RWPE2 (cell line): ENCODE results near the gene DHRS3.

Experiments
- ATAC-seq: fragments of 200-7000 bp; cut with Tn5 transposase; 3 replicates; pipeline ENCODE4 v1.9.1; 2021; ENCODE audit warnings: low read depth
- DNase-seq: peaks from one replicate; pipeline ENCODE4 v3.0.0-alpha.2; 2020; ENCODE audit warnings: low spot score
- H3K27ac ChIP-seq: fragments of 450-650 bp; 2 replicates; pipeline ENCODE4 v1.5.1; 2017; ENCODE audit warnings: mild to moderate bottlenecking; ENCODE audit not compliant: poor library complexity, severe bottlenecking
- H3K27me3 ChIP-seq: fragments of 250-450 bp; sonication (Bioruptor Pico); 2 replicates; pipeline ENCODE4 v1.5.1; 2021; ENCODE audit warnings: mild to moderate bottlenecking, moderate library complexity; ENCODE audit not compliant: insufficient read depth, poor library complexity, severe bottlenecking
- H3K36me3 ChIP-seq: fragments of 250-450 bp; sonication (Bioruptor Pico); 2 replicates; pipeline ENCODE4 v1.5.1; 2020; ENCODE audit warnings: low read depth, mild to moderate bottlenecking, moderate library complexity
- H3K4me1 ChIP-seq: fragments of 250-450 bp; sonication (Bioruptor Pico); 2 replicates; pipeline ENCODE4 v1.5.1; 2021; ENCODE audit warnings: mild to moderate bottlenecking, moderate library complexity; ENCODE audit not compliant: insufficient read depth, poor library complexity, severe bottlenecking
- H3K4me3 ChIP-seq: fragments of 250-450 bp; sonication (Bioruptor Pico); 2 replicates; pipeline ENCODE4 v1.5.1; 2021; ENCODE audit warnings: mild to moderate bottlenecking, moderate library complexity; ENCODE audit not compliant: severe bottlenecking
- H3K9me3 ChIP-seq: fragments of 250-450 bp; sonication (Bioruptor Pico); 2 replicates; pipeline ENCODE4 v1.5.1; 2021; ENCODE audit warnings: mild to moderate bottlenecking, moderate library complexity; ENCODE audit not compliant: severe bottlenecking
- CTCF ChIP-seq: fragments of 450-650 bp; IDR thresholded peaks from one replicate; pipeline ENCODE4 v1.5.1; 2017; ENCODE audit warnings: mild to moderate bottlenecking, moderate library complexity; ENCODE audit not compliant: poor library complexity, severe bottlenecking

Gene DHRS3

GRCh38 chr1:12568009-12568767, 49.8 kb downstream of the DHRS3 start:
- DNase-seq = no peak
- H3K36me3 ChIP-seq = peaks cover 12% of the 10 kb centered on the region
- no peak for TF ChIP-seq CTCF
- no peak for ATAC-seq
- H3K27me3 ChIP-seq = no peaks in the 10 kb centered on the region
- H3K27ac ChIP-seq = no peak overlapping the region
- peaks cover 11% of the 10 kb centered on the region for H3K9me3 ChIP-seq
- H3K4me3 ChIP-seq = no peak overlapping the region
- no peaks in the 10 kb centered on the region for H3K4me1 ChIP-seq

GRCh38 chr1:12567288-12567819, 50.7 kb downstream of the DHRS3 start:
- H3K9me3 ChIP-seq = peaks cover 14% of the 10 kb centered on the region
- peaks cover 9% of the 10 kb centered on the region for H3K36me3 ChIP-seq
- H3K27ac ChIP-seq = no peak overlapping the region
- DNase-seq = no peak
- H3K4me3 ChIP-seq = no peak overlapping the region
- no peaks in the 10 kb centered on the region for H3K27me3 ChIP-seq
- no peaks in the 10 kb centered on the region for H3K4me1 ChIP-seq
- ATAC-seq = no peak
- TF ChIP-seq CTCF = no peak

GRCh38 chr1:12566484-12567287, 51.3 kb downstream of the DHRS3 start:
- no peaks in the 10 kb centered on the region for H3K4me1 ChIP-seq
- H3K27ac ChIP-seq = no peak overlapping the region
- no peaks in the 10 kb centered on the region for H3K27me3 ChIP-seq
- no peak for ATAC-seq
- H3K4me3 ChIP-seq = no peak overlapping the region
- TF ChIP-seq CTCF = no peak
- no peak for DNase-seq
- peaks cover 14% of the 10 kb centered on the region for H3K9me3 ChIP-seq
- peaks cover 2% of the 10 kb centered on the region for H3K36me3 ChIP-seq

- H3K4me3 ChIP-seq = no peak overlapping the region
- H3K36me3 ChIP-seq = no peaks in the 10 kb centered on the region
- no peaks in the 10 kb centered on the region for H3K27me3 ChIP-seq
- TF ChIP-seq CTCF = no peak
- no peaks in the 10 kb centered on the region for H3K4me1 ChIP-seq
- peak; percentile 68; the same call in 2 of the 3 replicates for ATAC-seq
- H3K9me3 ChIP-seq = peaks cover 14% of the 10 kb centered on the region
- DNase-seq = no peak
- no peak overlapping the region for H3K27ac ChIP-seq
These were observed 52.1 kb downstream of the DHRS3 start for GRCh38 chr1:12565966-12566352.
